Motor neuron (in vitro differentiated cells): Measurements from ENCODE around the gene LYPD3. TPM values are rescaled to one million over a fixed set of nuclear protein-coding genes. Genes with fewer than 3 reads are reported as not detected.

Experiments
- ATAC-seq, 8 experiments: fragments of 200-7000 bp; cut with Tn5 transposase; replicated peaks in 6 of 8; 2 replicates each; pipeline ENCODE4 v1.8.0; 2021; ENCODE audit warnings: mild to moderate bottlenecking in 8 of 8, moderate library complexity in 8 of 8
- H3K27ac ChIP-seq, 2 donors: fragments of 250-450 bp; sonication (Bioruptor Pico); 2 replicates each; pipeline ENCODE4 v1.9.0; 2021; ENCODE audit warnings: antibody characterized with exemption in 2 of 2, mild to moderate bottlenecking in 2 of 2, moderate library complexity in 1 of 2
- H3K4me1 ChIP-seq, 2 donors: fragments of 250-450 bp; sonication (Bioruptor Pico); replicated peaks in 1 of 2; 2 replicates each; pipeline ENCODE4 v1.6.1; 2021; ENCODE audit warnings: antibody characterized with exemption in 2 of 2, mild to moderate bottlenecking in 2 of 2, moderate library complexity in 1 of 2
- H3K4me3 ChIP-seq, 5 donors: fragments of 250-450 bp; sonication (Bioruptor Pico); 2 replicates each; pipeline ENCODE4 v1.9.0; 2021; ENCODE audit warnings: antibody characterized with exemption in 5 of 5, mild to moderate bottlenecking in 5 of 5, moderate library complexity in 4 of 5
- WGBS, 10 experiments: fragments of 450-650 bp; shearing (Covaris generic); methylation state at CpG; one replicate each; pipeline ENCODE4 v1.0.0; 2022; 5-methylcytosine and 5-hydroxymethylcytosine counted together
- in situ Hi-C, 9 experiments: fragments of 400-800 bp; cut with MboI; loops; one replicate each; pipeline ENCODE4 v1.15.0; 2021; ENCODE audit warnings: low sequenced_read_pairs in 9 of 9, low pct_unique_long_range_greater_than_20kb in 2 of 9; ENCODE audit not compliant: unreplicated experiment in 9 of 9
- total RNA-seq, 8 experiments: library from RNA; unstranded; fragments of 300-600 nt; gene quantifications; 2 replicates each; pipeline versions ENCODE4 v1.2.3 to v1.2.4, GENCODE V29; 2022

LYPD3 gene
- total RNA-seq, 8 experiments from 2014 or later, result 0.31 to 4.6 (median 1.1) TPM

- H3K27ac ChIP-seq, result no peak overlapping the region
- WGBS, 10 experiments, result 14 to 100% (median 40%) methylated on average over 1 to 7 of the region's 43 CpGs; no CpG with 5 or more reads in 3 of the 10 experiments
- ATAC-seq, result no peak
- peaks cover 0 to 6% of the 10 kb centered on the region in 2 donors for H3K4me1 ChIP-seq
- H3K4me3 ChIP-seq, result no peak overlapping the region
- in situ Hi-C loops, result no loop called here
These were observed 36.4 kb upstream of the LYPD3 start for GRCh38 chr19:43501661-43502418.

GRCh38 chr19:43499042-43499441 is 33.6 kb upstream of the LYPD3 start:
- in situ Hi-C loops, result no loop called here
- Histone ChIP-seq H3K27ac (no peak overlapping the region), H3K4me1 (no peaks in the 10 kb centered on the region), H3K4me3 (no peak overlapping the region)
- WGBS, 10 experiments, result 73 to 100% (median 80%) methylated on average over 1 to 2 of the region's 3 CpGs; no CpG with 5 or more reads in 7 of the 10 experiments
- no peak for ATAC-seq

- Histone ChIP-seq H3K4me1 (no peaks in the 10 kb centered on the region), H3K4me3 (no peak overlapping the region), H3K27ac (no peak overlapping the region)
- in situ Hi-C loops, result no loop called here
- 65 to 96% (median 87%) methylated on average over 3 to 5 of the region's 5 CpGs; no CpG with 5 or more reads in 1 of the 10 experiments for WGBS, 10 experiments
- ATAC-seq, result no peak
These were observed 32.9 kb upstream of the LYPD3 start for GRCh38 chr19:43498233-43498842.

GRCh38 chr19:43496960-43497359 is 31.6 kb upstream of the LYPD3 start:
- in situ Hi-C loops, result no loop called here
- Histone ChIP-seq H3K4me3 (no peak overlapping the region), H3K4me1 (no peaks in the 10 kb centered on the region), H3K27ac (no peak overlapping the region)
- WGBS, 10 experiments, result 67 to 100% (median 94%) methylated on average over 1 to 7 of the region's 7 CpGs; no CpG with 5 or more reads in 6 of the 10 experiments
- ATAC-seq, result no peak

GRCh38 chr19:43495082-43495481 is 29.7 kb upstream of the LYPD3 start:
- in situ Hi-C loops, result no loop called here
- 60% methylated on average over 3 of the region's 8 CpGs; no CpG with 5 or more reads in 9 of the 10 experiments for WGBS, 10 experiments
- ATAC-seq, result no peak
- H3K4me3 ChIP-seq, result no peak overlapping the region
- H3K27ac ChIP-seq, result no peak overlapping the region
- H3K4me1 ChIP-seq, result no peaks in the 10 kb centered on the region

- Histone ChIP-seq H3K4me1 (no peaks in the 10 kb centered on the region), H3K4me3 (no peak overlapping the region), H3K27ac (no peak overlapping the region)
- WGBS, 10 experiments, result 0 to 100% (median 83%) methylated on average over 1 to 5 of the region's 5 CpGs; no CpG with 5 or more reads in 4 of the 10 experiments
- no peak for ATAC-seq
- in situ Hi-C loops, result no loop called here
These were observed 25.4 kb upstream of the LYPD3 start for GRCh38 chr19:43490759-43491158.

- in situ Hi-C loops, result no loop called here
- Histone ChIP-seq H3K27ac (no peak overlapping the region), H3K4me3 (no peak overlapping the region), H3K4me1 (no peaks in the 10 kb centered on the region)
- WGBS, 10 experiments, result 76 to 100% (median 100%) methylated on average over 1 to 6 of the region's 7 CpGs
- no peak for ATAC-seq
These were observed 24.7 kb upstream of the LYPD3 start for GRCh38 chr19:43489979-43490599.

GRCh38 chr19:43489310-43489709 is 23.9 kb upstream of the LYPD3 start:
- Histone ChIP-seq H3K4me1 (no peaks in the 10 kb centered on the region), H3K27ac (no peak overlapping the region), H3K4me3 (no peak overlapping the region)
- in situ Hi-C loops, result no loop called here
- no peak for ATAC-seq
- WGBS, 10 experiments, result 66 to 100% (median 81%) methylated on average over 1 to 4 of the region's 5 CpGs; no CpG with 5 or more reads in 2 of the 10 experiments

- no peaks in the 10 kb centered on the region for H3K4me1 ChIP-seq
- H3K4me3 ChIP-seq, result no peak overlapping the region
- 77 to 100% (median 88%) methylated on average over 1 to 7 of the region's 8 CpGs; no CpG with 5 or more reads in 3 of the 10 experiments for WGBS, 10 experiments
- no peak for ATAC-seq
- in situ Hi-C loops, result no loop called here
- no peak overlapping the region for H3K27ac ChIP-seq
These were observed 22.8 kb upstream of the LYPD3 start for GRCh38 chr19:43488179-43488578.

GRCh38 chr19:43486412-43486811 is 21.0 kb upstream of the LYPD3 start:
- Histone ChIP-seq H3K4me1 (no peaks in the 10 kb centered on the region), H3K27ac (no peak overlapping the region), H3K4me3 (no peak overlapping the region)
- 67% methylated on average over 1 of the region's 7 CpGs; no CpG with 5 or more reads in 9 of the 10 experiments for WGBS, 10 experiments
- in situ Hi-C loops, result no loop called here
- no peak for ATAC-seq

GRCh38 chr19:43485951-43486350 is 20.5 kb upstream of the LYPD3 start:
- Histone ChIP-seq H3K4me3 (no peak overlapping the region), H3K4me1 (no peaks in the 10 kb centered on the region), H3K27ac (no peak overlapping the region)
- ATAC-seq, result no peak
- in situ Hi-C loops, result no loop called here
- WGBS, 10 experiments, result 66 to 80% (median 80%) methylated on average over 1 to 2 of the region's 6 CpGs; no CpG with 5 or more reads in 7 of the 10 experiments

GRCh38 chr19:43483281-43483680 is 17.9 kb upstream of the LYPD3 start:
- ATAC-seq, result no peak
- in situ Hi-C loops, result no loop called here
- no peaks in the 10 kb centered on the region for H3K4me1 ChIP-seq
- 60 to 100% (median 80%) methylated on average over 1 to 6 of the region's 6 CpGs; no CpG with 5 or more reads in 3 of the 10 experiments for WGBS, 10 experiments
- H3K27ac ChIP-seq, result no peak overlapping the region
- H3K4me3 ChIP-seq, result no peak overlapping the region

GRCh38 chr19:43482193-43482592 is 16.8 kb upstream of the LYPD3 start:
- Histone ChIP-seq H3K4me1 (no peaks in the 10 kb centered on the region), H3K27ac (no peak overlapping the region), H3K4me3 (no peak overlapping the region)
- ATAC-seq, result no peak
- WGBS, 10 experiments, result 57 to 100% (median 70%) methylated on average over 1 to 2 of the region's 4 CpGs; no CpG with 5 or more reads in 7 of the 10 experiments
- in situ Hi-C loops, result no loop called here
